ENCODE data around the gene FIBP.

Gene FIBP

DNA sequence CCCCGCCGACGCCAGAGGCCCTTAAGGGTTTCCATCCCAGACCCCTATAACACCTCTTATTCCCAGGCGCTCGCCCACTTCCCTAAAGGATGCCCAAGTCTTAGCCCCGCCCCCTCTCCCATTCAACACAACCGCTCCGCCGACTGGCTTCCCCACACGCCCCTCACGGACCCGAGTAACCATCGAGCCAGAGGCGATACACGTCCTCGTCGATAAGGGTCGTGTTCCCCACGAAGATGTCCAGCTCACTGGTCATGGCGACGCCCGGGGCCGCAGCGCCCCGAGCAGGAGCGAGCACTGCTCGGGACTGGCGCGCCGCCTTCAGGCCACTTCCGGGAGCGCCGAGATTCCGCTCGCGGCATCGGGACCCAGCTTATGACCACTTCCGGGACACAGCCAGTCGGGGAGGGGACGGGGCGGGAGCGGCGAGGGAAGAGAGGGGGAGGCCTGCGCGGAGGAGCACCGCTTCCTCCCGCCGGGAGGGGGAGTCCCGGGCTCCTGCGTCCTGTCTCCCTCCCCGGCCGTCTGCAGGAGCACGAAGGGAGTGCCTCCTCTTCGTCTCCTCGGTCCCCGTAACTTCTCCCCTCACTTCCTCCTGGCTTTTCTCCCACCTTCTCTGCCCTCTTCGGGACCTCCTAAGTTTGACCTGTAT, at the start of gene FIBP:
Gene FIBP, minus strand, starts transcription at position 309 of the 652 bp plus-strand sequence. Its CDS starts 53 bp downstream, at position 256.
- DNase-seq (ENCODE audit: low read depth in 2 of 3, low spot score in 1 of 3), result peak; percentile 92 to 97 (median 95)

DNA sequence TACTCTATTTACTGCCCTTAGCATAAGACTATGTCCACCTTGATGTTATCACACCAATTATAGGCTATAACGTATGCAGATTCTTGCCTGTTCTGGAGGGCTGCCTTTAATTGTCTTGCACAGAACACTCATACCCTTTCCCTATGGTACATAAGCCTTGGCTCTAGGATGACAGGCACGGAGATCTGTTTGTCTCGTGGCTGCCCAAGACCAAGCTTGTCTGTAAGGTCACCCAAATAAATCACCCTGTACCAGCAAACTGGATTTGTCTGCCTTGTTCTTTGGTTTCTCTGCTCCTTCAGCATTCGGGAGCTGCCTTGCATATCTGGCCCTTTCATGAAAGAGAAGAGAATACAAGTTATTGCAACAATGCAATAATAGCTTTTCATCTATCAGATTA, 49.5 kb upstream of the FIBP start:
- DNase-seq (ENCODE audit: low read depth in 2 of 3, low spot score in 1 of 3), result no peak

GRCh38 chr11:65934014-65934413, 45.7 kb upstream of the FIBP start:
- DNase-seq (ENCODE audit: low read depth in 2 of 3, low spot score in 1 of 3), result no peak

DNA sequence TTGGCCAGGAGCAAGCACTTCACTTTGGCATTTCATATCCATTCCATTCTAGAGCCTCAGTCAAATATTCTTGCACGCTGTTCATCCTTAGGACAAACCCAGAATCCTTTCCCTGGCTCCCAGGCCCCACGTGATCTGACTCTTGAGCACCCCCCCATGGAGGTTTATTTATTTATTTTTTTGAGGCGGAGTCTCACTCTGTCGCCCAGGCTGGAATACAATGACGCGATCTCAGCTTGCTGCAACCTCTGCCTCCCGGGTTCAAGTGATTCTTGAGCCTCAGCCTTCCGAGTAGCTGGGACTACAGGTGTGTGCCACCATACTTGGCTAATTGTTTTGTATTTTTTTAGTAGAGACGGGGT, 44.3 kb upstream of the FIBP start:
- DNase-seq (ENCODE audit: low read depth in 2 of 3, low spot score in 1 of 3), result peak in 1 of 3 donors; percentile 27

DNA sequence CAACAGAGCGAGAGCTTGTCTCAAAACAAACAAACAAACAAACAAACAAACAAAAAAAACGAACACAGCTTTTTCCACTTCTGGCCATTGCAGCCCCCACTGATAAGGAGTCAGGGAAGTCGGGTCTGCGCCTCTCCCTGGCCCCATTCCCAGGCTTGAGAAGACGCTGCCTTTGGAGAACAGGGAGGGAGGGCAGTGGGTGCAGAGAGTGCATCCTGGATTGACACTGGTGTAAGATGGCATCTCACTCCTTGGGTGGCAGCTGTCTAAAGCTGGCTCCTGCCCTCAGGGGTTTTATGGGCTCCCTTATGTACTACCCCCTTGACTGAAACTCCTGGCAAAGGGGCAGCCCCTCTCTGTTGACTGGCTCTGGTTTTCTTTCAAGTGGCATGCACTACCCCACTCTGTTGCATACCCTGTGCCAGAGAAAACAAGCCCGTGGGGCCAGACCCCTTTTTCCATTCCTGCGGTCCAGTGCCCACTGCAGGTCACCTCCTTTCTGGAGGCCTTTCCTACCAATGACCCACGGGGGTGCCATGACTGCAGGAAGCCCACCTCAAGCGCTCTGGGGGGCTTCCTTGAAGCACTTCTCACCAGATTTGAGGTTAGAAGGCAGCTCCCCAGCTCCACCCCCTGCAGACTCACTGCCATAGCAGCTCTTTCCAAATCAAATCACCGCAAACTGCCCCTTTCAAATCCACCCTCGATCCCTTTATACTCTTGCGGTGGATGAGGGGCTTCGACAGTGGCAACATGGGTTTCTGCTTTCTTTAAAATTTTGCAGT, 43.7 kb upstream of the FIBP start:
- DNase-seq (ENCODE audit: low read depth in 2 of 3, low spot score in 1 of 3), result no peak

DNA sequence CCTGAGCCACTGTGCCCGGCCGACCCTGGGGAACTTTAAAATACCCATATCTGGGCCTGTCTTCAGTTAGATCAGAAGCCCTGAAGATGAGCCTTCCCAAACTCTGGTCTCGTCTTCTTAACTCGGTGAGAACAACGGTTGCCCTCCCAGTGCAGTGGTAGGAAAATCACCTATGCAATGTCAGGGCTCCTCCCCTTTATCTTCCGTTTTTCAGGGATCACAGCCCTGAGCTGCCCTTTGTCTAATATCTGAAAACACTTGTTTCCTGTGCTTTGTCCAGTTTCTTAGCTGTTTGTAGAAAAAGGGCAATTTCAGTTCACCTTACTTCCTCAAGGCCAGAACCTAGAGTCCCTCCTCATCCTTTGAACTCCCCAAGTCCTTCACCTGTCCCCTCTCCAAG, 40.4 kb upstream of the FIBP start:
- DNase-seq (ENCODE audit: low read depth in 2 of 3, low spot score in 1 of 3), result no peak

GRCh38 chr11:65927904-65928397, 39.7 kb upstream of the FIBP start:
- peak; percentile 52 to 67 (median 55) for DNase-seq (ENCODE audit: low read depth in 2 of 3, low spot score in 1 of 3)

- DNase-seq (ENCODE audit: low read depth in 2 of 3, low spot score in 1 of 3), result no peak
These were observed 37.1 kb upstream of the FIBP start for GRCh38 chr11:65925397-65925796.

DNA sequence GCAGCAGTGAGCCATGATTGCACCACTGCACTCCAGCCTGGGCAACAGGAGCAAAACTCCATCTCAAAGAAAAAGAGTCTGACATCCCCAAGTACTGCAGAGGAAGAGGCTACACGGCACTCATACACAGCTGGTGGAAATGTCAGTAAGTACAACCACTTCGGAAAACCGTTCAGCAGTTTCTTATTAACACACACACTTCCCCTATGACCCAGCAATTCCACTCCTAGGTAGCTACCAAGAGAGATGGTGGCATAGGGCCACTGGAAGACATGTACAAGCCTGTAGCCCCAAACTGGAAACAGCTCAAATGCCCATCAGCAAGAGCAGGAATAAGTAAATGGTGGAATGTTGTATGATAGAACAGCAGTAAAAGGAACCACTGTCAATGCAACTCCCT, 34.3 kb upstream of the FIBP start:
- no peak for DNase-seq (ENCODE audit: low read depth in 2 of 3, low spot score in 1 of 3)

DNA sequence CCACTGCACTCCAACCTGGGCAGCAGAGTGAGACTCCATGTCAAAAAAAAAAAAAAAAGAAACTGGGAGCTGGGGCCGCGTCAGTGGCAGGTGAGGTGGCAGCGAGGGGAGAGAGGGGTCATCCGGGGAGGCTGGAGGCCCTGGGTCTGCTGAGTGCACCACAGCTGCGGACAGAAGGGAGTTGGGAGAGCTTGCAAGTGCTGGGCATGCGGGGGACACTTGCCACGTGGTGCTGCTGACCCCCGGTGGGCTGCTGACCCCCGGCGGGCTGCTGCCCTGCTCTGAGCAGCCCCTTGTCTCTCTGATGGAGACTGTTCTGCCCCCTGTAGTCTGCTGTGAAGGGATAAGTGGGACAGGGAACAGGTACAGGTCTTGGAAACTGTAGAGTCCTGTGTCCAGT, 33.6 kb upstream of the FIBP start:
- no peak for DNase-seq (ENCODE audit: low read depth in 2 of 3, low spot score in 1 of 3)

DNA sequence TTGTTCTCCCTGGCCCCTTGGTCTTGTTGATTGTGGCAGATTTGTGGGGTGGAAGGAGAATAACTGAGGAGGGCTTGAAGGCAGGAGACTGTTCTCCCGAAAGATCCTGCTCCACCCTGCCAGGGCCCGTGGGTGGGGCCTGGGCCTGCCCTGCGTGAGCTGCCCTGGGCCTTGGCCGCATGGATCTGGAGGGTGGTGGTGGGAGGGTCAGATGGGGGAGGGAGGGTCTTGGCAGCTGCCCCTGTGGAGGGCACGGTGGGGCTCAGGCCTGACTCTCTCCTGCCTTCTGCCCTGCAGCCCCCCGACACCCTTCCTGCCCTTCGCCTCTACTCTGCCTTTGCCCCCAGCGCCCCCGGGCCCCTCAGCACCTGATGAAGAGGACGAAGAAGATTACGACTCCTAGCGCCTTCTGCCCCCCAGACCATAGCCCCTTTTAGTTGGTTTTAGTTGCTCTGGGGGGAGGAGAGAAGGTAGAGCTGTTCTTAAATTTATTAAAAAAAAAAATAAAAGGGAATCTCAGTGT, 32.8 kb upstream of the FIBP start:
- DNase-seq (ENCODE audit: low read depth in 2 of 3, low spot score in 1 of 3), result no peak

DNA sequence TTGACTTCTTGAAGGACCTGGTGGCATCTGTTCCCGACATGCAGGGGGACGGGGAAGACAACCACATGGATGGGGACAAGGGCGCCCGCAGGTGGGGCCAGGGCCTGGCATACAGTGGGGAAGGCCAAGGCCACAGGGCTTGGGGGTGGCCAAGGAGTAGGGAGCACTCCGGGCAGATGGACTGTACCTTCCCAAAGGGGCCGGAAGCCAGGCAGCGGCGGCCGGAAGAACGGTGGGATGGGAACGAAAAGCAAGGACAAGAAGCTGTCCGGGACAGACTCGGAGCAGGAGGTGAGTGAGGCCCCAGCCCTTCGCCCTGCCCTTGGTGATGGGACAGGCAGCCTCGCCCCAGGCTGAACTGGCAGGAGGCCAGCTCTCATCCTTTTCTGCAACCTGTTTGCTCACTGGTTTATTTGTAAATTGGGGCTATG, 32.1 kb upstream of the FIBP start:
- DNase-seq (ENCODE audit: low read depth in 2 of 3, low spot score in 1 of 3), result no peak

- DNase-seq (ENCODE audit: low read depth in 2 of 3, low spot score in 1 of 3), result no peak
These were observed 31.5 kb upstream of the FIBP start for GRCh38 chr11:65919573-65920371.

- peak; percentile 97 to 99 (median 98) for DNase-seq (ENCODE audit: low read depth in 2 of 3, low spot score in 1 of 3)
These were observed 30.9 kb upstream of the FIBP start, which contains the start of gene DRAP1 for GRCh38 chr11:65919141-65919572. Gene DRAP1, plus strand, starts transcription at chr11:65919426. Its CDS starts 76 bp downstream, at chr11:65919502.

- DNase-seq (ENCODE audit: low read depth in 2 of 3, low spot score in 1 of 3), result no peak
These were observed 30.2 kb upstream of the FIBP start, which contains the start of gene C11orf68 for GRCh38 chr11:65918211-65919140. Gene C11orf68, minus strand, starts transcription at chr11:65919062. Its CDS starts 31 bp downstream, at chr11:65919031.

DNA sequence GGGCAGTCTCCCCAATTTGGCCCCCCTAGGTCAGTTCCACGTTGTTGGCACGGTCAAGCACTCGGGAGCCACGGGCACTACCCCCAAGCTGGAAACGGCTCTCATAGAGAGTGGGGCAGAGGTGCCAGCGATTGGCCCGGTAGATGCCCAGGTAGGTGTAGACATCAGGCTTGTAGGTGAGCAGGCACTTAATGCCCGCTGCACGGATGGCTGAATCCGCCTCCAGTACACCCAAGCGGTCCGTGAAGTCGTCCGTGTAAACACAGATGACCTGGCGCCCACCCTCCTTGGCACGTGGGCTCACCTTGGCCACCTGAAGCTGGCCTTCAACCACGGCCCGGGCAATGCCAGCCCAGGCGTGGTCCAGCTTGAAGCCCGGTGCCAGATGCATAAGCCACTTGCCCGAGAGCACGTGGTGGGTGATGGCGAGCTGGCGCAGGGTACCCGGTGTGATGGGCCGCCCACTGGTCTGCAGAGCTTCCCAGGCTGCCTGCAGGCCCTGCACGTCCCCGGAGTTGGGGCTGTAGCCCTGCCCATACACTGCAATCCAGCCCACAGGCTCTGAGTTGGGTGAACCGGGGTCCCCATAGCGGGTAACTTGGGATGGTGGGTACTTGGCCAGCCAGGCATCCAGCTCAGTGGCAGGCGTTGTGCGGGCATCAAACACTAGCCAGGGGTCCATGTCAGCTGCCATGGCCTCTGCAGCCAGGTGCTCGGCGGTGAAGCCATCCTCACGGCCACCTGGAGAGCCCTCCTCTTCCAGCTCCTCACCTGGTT, 29.4 kb upstream of the FIBP start:
- no peak for DNase-seq (ENCODE audit: low read depth in 2 of 3, low spot score in 1 of 3)

DNA sequence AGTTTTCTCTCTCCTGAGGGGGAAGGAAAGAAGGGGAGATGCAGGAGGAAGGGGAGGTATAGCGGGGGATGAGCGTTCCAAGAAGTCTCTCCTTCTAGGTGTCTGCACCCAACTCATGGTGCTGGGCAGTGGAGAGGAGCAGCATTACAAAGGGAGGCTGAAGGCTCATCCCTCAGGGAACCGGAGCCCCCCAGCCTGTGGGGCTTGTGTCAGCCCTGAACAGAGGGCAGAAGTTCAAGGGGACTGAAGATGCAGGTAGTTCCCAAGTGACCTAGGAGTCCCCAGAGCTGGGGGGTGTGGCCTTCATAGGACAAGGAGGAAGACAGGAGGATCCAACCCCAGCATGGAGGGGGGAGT, 28.8 kb upstream of the FIBP start:
- DNase-seq (ENCODE audit: low read depth in 2 of 3, low spot score in 1 of 3), result no peak

GRCh38 chr11:65916391-65916790, 28.1 kb upstream of the FIBP start:
- no peak for DNase-seq (ENCODE audit: low read depth in 2 of 3, low spot score in 1 of 3)

GRCh38 chr11:65915821-65916251, 27.6 kb upstream of the FIBP start:
- no peak for DNase-seq (ENCODE audit: low read depth in 2 of 3, low spot score in 1 of 3)
